PC-3 (cell line): Measurements from ENCODE around the gene PPP2R5E. TPM values are rescaled to one million over a fixed set of nuclear protein-coding genes. Genes with fewer than 3 reads are reported as not detected.

ENCODE experiments used
- total RNA-seq: library from RNA; depleted of rRNA; stranded (reverse); fragments of >200 nt; gene quantifications from 2 replicates; pipeline ENCODE4 v1.2.3, GENCODE V29; 2014; rRNA removed

The PPP2R5E gene
- total RNA-seq, 1 experiment from 2014 or later = 17.2 TPM

Other genes starting within 250 kb of the PPP2R5E start
- not detected in 2 replicates for gene GPHB5, start 224.4 kb downstream of the PPP2R5E start, total RNA-seq
- gene WDR89, start 98.5 kb upstream of the PPP2R5E start, total RNA-seq = 12.1 and 19.0 TPM in 2 replicates
- 15.9 and 19.3 TPM in 2 replicates for gene SGPP1, start 184.7 kb upstream of the PPP2R5E start, total RNA-seq